OCI-LY7 (cell line): Measurements from ENCODE around the gene MKI67. TPM values are rescaled to one million over a fixed set of nuclear protein-coding genes. Genes with fewer than 3 reads are reported as not detected.

Experiments used
- BruUV-seq: library from RNA; stranded (reverse); fragments of 400-500 nt; replicated peaks from 2 replicates; lab custom pipeline; 2021; lab: Mats Ljungman, UMichigan
- CTCF ChIA-PET: fragments of 300-600 bp; sonication (Branson Sonifier 250); formaldehyde crosslinking; loops from one replicate; lab custom pipeline; 2022; ENCODE audit warnings: antibody characterized with exemption; ENCODE audit not compliant: unreplicated experiment; lab: Charles Lee
- POLR2A ChIA-PET: fragments of 300-600 bp; sonication (Branson Sonifier 250); formaldehyde crosslinking; loops from one replicate; lab custom pipeline; 2022; ENCODE audit warnings: antibody characterized with exemption; lab: Charles Lee
- DNase-seq: peaks from one replicate; pipeline ENCODE4 v3.0.0-alpha.2; 2015; ENCODE audit warnings: low spot score
- H2AFZ ChIP-seq: fragments of 200-600 bp; sonication (generic), shearing (Covaris generic); 2 replicates; pipeline ENCODE4 v1.6.1; 2014; ENCODE audit warnings: mild to moderate bottlenecking, antibody characterized with exemption, low read length, moderate library complexity
- H3K27ac ChIP-seq: fragments of 200-600 bp; sonication (generic); 2 replicates; pipeline ENCODE4 v1.5.1; 2014; ENCODE audit warnings: mixed run types, low read depth, mild to moderate bottlenecking, moderate library complexity, low read length, inconsistent platforms; ENCODE audit not compliant: poor library complexity, severe bottlenecking
- H3K36me3 ChIP-seq: fragments of 200-600 bp; sonication (generic); 2 replicates; pipeline ENCODE4 v1.6.1; 2014; ENCODE audit warnings: mild to moderate bottlenecking, antibody characterized with exemption, low read length, moderate library complexity, mixed read lengths; ENCODE audit not compliant: insufficient read depth
- H3K4me1 ChIP-seq: fragments of 200-600 bp; sonication (generic); 2 replicates; pipeline ENCODE4 v1.5.1; 2014; ENCODE audit warnings: mild to moderate bottlenecking, low read length; ENCODE audit not compliant: insufficient read depth, poor library complexity, severe bottlenecking
- H3K4me2 ChIP-seq: fragments of 200-600 bp; sonication (generic); 2 replicates; pipeline ENCODE4 v1.6.1; 2014; ENCODE audit warnings: mild to moderate bottlenecking, low read length
- H3K4me3 ChIP-seq: fragments of 200-600 bp; sonication (generic); 2 replicates; pipeline ENCODE4 v1.5.1; 2014; ENCODE audit warnings: mild to moderate bottlenecking, low read depth, low read length; ENCODE audit not compliant: poor library complexity, severe bottlenecking
- H3K79me2 ChIP-seq: fragments of 200-600 bp; sonication (generic); 2 replicates; pipeline ENCODE4 v1.6.1; 2016; ENCODE audit warnings: low read depth, mild to moderate bottlenecking, low read length, moderate library complexity, mixed read lengths; ENCODE audit not compliant: insufficient read depth
- H3K9me2 ChIP-seq: fragments of 200-600 bp; sonication (generic); 2 replicates; pipeline ENCODE4 v1.6.1; 2016; ENCODE audit warnings: mild to moderate bottlenecking, low read length, mixed read lengths; ENCODE audit not compliant: insufficient read depth
- H3K9me3 ChIP-seq: fragments of 200-600 bp; sonication (generic); 2 replicates; pipeline ENCODE4 v1.6.1; 2014; ENCODE audit warnings: mild to moderate bottlenecking, mixed run types, low read length, mixed read lengths
- H4K20me1 ChIP-seq: fragments of 200-600 bp; sonication (generic); 2 replicates; pipeline ENCODE4 v1.6.1; 2014; ENCODE audit warnings: mild to moderate bottlenecking, antibody characterized with exemption, low read length, moderate library complexity, mixed read lengths; ENCODE audit not compliant: insufficient read depth
- CTCF ChIP-seq: fragments of 200-600 bp; sonication (generic); conservative IDR thresholded peaks from 2 replicates; pipeline ENCODE4 v1.5.1; 2014; ENCODE audit warnings: mild to moderate bottlenecking, antibody characterized with exemption, low read length, moderate library complexity, mixed read lengths
- EZH2phosphoT487 ChIP-seq: fragments of 200-600 bp; sonication (generic); IDR thresholded peaks from 2 replicates; pipeline ENCODE4 v1.6.1; 2018; ENCODE audit warnings: low read depth, borderline replicate concordance, mild to moderate bottlenecking, mixed run types, antibody characterized with exemption, low read length, moderate library complexity, mixed read lengths
- intact Hi-C: fragments of 100-400 bp; cut with micrococcal nuclease; formaldehyde crosslinking; loops from one replicate; pipeline ENCODE4 v1.10.0; 2022; ENCODE audit not compliant: unreplicated experiment
- total RNA-seq, 2 experiments: library from RNA; depleted of rRNA in 1 of 2; stranded (reverse); fragments of >200 nt in 1 of 2; shearing (Covaris generic) in 1 of 2; gene quantifications; 2 replicates each; pipeline ENCODE4 v1.2.3, GENCODE V29; 2014 to 2022

Gene MKI67
- total RNA-seq, 2 experiments from 2014 or later, result 139 to 192 TPM

GRCh38 chr10:128077155-128077875 lies 48.9 kb downstream of the MKI67 start:
- H3K9me3 ChIP-seq, result no peaks in the 10 kb centered on the region
- H2AFZ ChIP-seq, result no peak overlapping the region
- no peak overlapping the region for H3K4me2 ChIP-seq
- no peak for DNase-seq
- H3K4me1 ChIP-seq, result no peaks in the 10 kb centered on the region
- ChIA-PET CTCF (interaction anchor here (0.5 kb wide), 1 partner anchor 13 kb away, joined by 4 read pairs; no protein-coding TSS in a partner anchor), POLR2A (no interaction called here)
- TF ChIP-seq EZH2phosphoT487 (no peak), CTCF (no peak)
- H3K36me3 ChIP-seq, result peaks cover 13% of the 10 kb centered on the region
- intact Hi-C loops, result no loop called here
- no peaks in the 10 kb centered on the region for H3K9me2 ChIP-seq
- no TSS peak for BruUV-seq
- H3K27ac ChIP-seq, result no peak overlapping the region
- H4K20me1 ChIP-seq, result no peaks in the 10 kb centered on the region
- H3K4me3 ChIP-seq, result no peak overlapping the region
- no peaks in the 10 kb centered on the region for H3K79me2 ChIP-seq

- Histone ChIP-seq H3K9me2 (no peaks in the 10 kb centered on the region), H3K4me3 (no peak overlapping the region), H2AFZ (no peak overlapping the region), H3K4me2 (no peak overlapping the region), H3K27ac (no peak overlapping the region), H4K20me1 (no peaks in the 10 kb centered on the region), H3K36me3 (peaks cover 13% of the 10 kb centered on the region), H3K9me3 (no peaks in the 10 kb centered on the region), H3K79me2 (no peaks in the 10 kb centered on the region), H3K4me1 (no peaks in the 10 kb centered on the region)
- no TSS peak for BruUV-seq
- no peak for DNase-seq
- POLR2A ChIA-PET, result no interaction called here
- intact Hi-C loops, result no loop called here
- CTCF ChIA-PET, result interaction anchor here (0.6 kb wide), 1 partner anchor 133 kb away, joined by 3 read pairs; no protein-coding TSS in a partner anchor
- no peak for TF ChIP-seq CTCF
- TF ChIP-seq EZH2phosphoT487, result no peak
Measured at GRCh38 chr10:128074589-128074988, 51.6 kb downstream of the MKI67 start.

DNA sequence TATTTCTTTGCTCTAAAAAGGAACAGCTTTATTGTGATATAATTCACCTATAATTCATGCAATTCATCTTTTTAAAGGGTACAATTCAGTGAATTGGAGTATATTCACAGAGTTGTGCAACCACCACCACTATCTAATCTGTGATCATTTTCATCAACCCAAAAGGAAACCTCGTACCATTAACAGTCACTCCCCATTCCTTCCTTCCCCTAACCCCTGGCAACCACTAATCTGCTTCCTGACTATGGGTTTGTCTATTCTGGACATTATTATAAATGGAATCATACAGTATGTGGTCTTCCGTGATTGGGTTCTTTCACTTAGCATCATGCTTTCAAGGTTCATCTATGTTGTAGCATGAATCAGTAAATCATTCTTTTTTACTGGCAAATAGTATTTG lies 52.3 kb downstream of the MKI67 start:
- peaks cover 3% of the 10 kb centered on the region for H3K4me1 ChIP-seq
- no peak for DNase-seq
- H2AFZ ChIP-seq, result no peak overlapping the region
- no peak overlapping the region for H3K4me3 ChIP-seq
- no peak overlapping the region for H3K27ac ChIP-seq
- H3K9me2 ChIP-seq, result no peaks in the 10 kb centered on the region
- H3K79me2 ChIP-seq, result no peaks in the 10 kb centered on the region
- intact Hi-C loops, result no loop called here
- no peaks in the 10 kb centered on the region for H4K20me1 ChIP-seq
- TF ChIP-seq EZH2phosphoT487 (no peak), CTCF (no peak)
- POLR2A ChIA-PET, result no interaction called here
- CTCF ChIA-PET, result interaction anchor here (0.6 kb wide), 1 partner anchor 132 kb away, joined by 3 read pairs; no protein-coding TSS in a partner anchor
- H3K9me3 ChIP-seq, result no peaks in the 10 kb centered on the region
- peaks cover 13% of the 10 kb centered on the region for H3K36me3 ChIP-seq
- no TSS peak for BruUV-seq
- H3K4me2 ChIP-seq, result no peak overlapping the region
